HG03175 (cell line): ENCODE measurements around the gene UGT2A2.

Source experiments
- ATAC-seq: cut with Tn5 transposase; IDR thresholded peaks from one replicate; pipeline ENCODE4 v1.9.1; 2021; ENCODE audit warnings: mild to moderate bottlenecking, moderate library complexity; ENCODE audit not compliant: unreplicated experiment

The UGT2A2 gene

DNA sequence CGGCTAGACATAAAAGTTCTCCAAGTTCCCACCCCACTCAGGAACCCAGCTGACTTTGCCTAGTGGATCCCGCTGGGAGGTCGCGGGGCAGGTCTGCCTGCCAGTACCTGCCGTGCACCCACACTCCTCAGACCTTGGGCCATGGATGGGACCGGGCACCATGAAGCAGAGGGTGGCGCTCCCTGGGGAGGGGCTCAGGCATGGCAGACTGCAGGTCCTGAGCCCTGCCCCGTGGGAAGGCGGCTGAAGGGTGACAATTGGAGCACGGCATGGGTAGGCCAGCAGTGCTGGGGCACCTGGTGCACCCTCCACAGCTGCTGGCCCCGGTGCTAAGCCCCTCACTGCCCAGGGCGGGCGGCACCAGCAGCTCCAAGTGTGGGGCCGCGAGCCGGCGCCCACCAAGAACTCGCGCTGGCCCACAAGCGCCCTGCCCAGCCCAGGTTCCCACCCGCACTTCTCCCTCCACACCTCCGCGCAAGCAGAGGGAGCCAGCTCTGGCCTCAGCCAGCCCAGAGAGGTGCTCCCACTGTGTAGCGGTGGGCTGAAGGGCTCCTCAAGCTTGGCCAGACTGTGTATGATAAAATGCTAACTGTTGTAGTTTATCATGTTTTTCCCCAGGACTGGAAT is 63.1 kb downstream of the UGT2A2 start:
- no peak for ATAC-seq

GRCh38 chr4:69568787-69569186 is 70.7 kb downstream of the UGT2A2 start:
- no peak for ATAC-seq

DNA sequence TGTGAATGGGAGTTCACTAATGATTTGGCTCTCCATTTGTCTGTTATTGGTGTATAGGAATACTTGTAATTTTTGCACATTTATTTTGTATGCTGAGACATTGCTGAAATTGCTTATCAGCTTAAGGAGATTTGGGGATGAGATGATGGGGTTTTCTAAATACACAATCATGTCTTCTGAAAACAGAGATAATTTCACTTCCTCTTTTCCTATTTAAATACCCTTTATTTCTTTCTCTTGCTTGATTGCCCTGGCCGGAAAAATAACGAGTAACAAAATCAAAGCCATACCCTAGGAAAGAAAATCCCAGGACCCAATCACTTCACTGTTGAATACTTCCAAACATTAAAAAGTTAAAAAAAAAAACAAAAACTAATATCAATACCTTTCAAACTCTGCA is 76.0 kb downstream of the UGT2A2 start:
- no peak for ATAC-seq

DNA sequence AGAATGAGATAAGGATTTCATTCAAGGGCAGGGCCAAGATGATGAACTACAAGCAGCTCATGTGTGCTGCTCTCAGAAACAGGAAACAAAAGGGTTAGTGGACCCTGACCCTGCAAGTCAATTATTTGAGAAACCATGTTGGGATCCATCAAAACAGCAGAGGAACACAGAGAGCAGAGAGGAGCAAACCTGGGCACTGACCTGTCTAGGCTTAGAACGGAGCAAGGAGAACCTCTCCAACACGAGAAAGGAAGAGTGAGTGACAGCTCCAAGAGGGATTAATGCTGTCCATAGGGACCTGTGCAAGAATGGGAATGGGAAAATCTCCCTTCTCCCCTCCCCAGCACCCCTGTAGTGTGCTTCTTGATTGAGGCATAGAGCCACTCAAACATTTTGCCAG is 89.8 kb downstream of the UGT2A2 start:
- ATAC-seq = no peak

GRCh38 chr4:69546134-69546765 is 93.2 kb downstream of the UGT2A2 start:
- no peak for ATAC-seq
